Left ventricle myocardium inferior (tissue), 1 donor: Measurements from ENCODE around the gene SYVN1. TPM values are rescaled to one million over a fixed set of nuclear protein-coding genes. Genes with fewer than 3 reads are reported as not detected.

Source experiments
- DNase-seq: peaks from one replicate; pipeline ENCODE4 v3.0.0-alpha.2; 2020
- H3K27ac ChIP-seq: fragments of 200-600 bp; replicated peaks from 2 replicates; pipeline ENCODE4 v1.8.0; 2021
- H3K27me3 ChIP-seq: fragments of 200-600 bp; 2 replicates; pipeline ENCODE4 v1.8.0; 2021; ENCODE audit warnings: low read depth
- H3K36me3 ChIP-seq: fragments of 200-600 bp; 2 replicates; pipeline ENCODE4 v1.8.0; 2021
- H3K4me1 ChIP-seq: fragments of 200-600 bp; 2 replicates; pipeline ENCODE4 v1.8.0; 2021
- H3K4me3 ChIP-seq: fragments of 200-600 bp; 2 replicates; pipeline ENCODE4 v1.8.0; 2021; ENCODE audit warnings: mild to moderate bottlenecking, moderate library complexity
- H3K9me3 ChIP-seq: fragments of 200-600 bp; replicated peaks from 2 replicates; pipeline ENCODE4 v1.8.0; 2021
- intact Hi-C: fragments of 100-400 bp; cut with micrococcal nuclease; formaldehyde crosslinking; loops from one replicate; pipeline ENCODE4 v1.11.0; 2022
- total RNA-seq: library from RNA; stranded (reverse); fragmentation: NEBNext Ultra II Directional; extraction: Animal tissue kit (Norgen Biotek cat#: 25700); gene quantifications from one replicate; pipeline ENCODE4 v1.2.1, GENCODE V29; 2021
- TF ChIP-seq, protein P1 (sequence below): fragments of 200-600 bp; IDR thresholded peaks from 2 replicates; pipeline ENCODE4 v1.8.0; 2021; ENCODE audit warnings: antibody characterized with exemption, mild to moderate bottlenecking, borderline replicate concordance
- donor health status: DM: no; HTN: yes; CAD: no; lungs with severe emphysema.

The SYVN1 gene
- total RNA-seq, 1 donor from 2014 or later = 25.6 TPM

- DNase-seq = no peak
- Histone ChIP-seq H3K27me3 (no peaks in the 10 kb centered on the region), H3K27ac (no peak overlapping the region), H3K9me3 (no peaks in the 10 kb centered on the region), H3K36me3 (peaks cover 57% of the 10 kb centered on the region), H3K4me1 (peaks cover 35% of the 10 kb centered on the region), H3K4me3 (peak overlapping the region; percentile 99)
- intact Hi-C loops = no loop called here
- TF ChIP-seq, protein P1, sequence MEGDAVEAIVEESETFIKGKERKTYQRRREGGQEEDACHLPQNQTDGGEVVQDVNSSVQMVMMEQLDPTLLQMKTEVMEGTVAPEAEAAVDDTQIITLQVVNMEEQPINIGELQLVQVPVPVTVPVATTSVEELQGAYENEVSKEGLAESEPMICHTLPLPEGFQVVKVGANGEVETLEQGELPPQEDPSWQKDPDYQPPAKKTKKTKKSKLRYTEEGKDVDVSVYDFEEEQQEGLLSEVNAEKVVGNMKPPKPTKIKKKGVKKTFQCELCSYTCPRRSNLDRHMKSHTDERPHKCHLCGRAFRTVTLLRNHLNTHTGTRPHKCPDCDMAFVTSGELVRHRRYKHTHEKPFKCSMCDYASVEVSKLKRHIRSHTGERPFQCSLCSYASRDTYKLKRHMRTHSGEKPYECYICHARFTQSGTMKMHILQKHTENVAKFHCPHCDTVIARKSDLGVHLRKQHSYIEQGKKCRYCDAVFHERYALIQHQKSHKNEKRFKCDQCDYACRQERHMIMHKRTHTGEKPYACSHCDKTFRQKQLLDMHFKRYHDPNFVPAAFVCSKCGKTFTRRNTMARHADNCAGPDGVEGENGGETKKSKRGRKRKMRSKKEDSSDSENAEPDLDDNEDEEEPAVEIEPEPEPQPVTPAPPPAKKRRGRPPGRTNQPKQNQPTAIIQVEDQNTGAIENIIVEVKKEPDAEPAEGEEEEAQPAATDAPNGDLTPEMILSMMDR = no peak
These were observed 1.9 kb downstream of the SYVN1 start for GRCh38 chr11:65132238-65132987.

GRCh38 chr11:65131895-65132237 lies 2.5 kb downstream of the SYVN1 start:
- Histone ChIP-seq H3K4me3 (no peak overlapping the region), H3K27me3 (no peaks in the 10 kb centered on the region), H3K4me1 (peaks cover 35% of the 10 kb centered on the region), H3K9me3 (no peaks in the 10 kb centered on the region), H3K36me3 (peaks cover 62% of the 10 kb centered on the region), H3K27ac (no peak overlapping the region)
- DNase-seq = no peak
- TF ChIP-seq, protein P1 = no peak
- intact Hi-C loops = no loop called here

GRCh38 chr11:65131417-65131776 lies 2.9 kb downstream of the SYVN1 start:
- peaks cover 67% of the 10 kb centered on the region for H3K36me3 ChIP-seq
- no peaks in the 10 kb centered on the region for H3K9me3 ChIP-seq
- H3K4me3 ChIP-seq = no peak overlapping the region
- H3K27ac ChIP-seq = no peak overlapping the region
- intact Hi-C loops = no loop called here
- no peaks in the 10 kb centered on the region for H3K27me3 ChIP-seq
- TF ChIP-seq, protein P1 = no peak
- no peak for DNase-seq
- H3K4me1 ChIP-seq = peaks cover 35% of the 10 kb centered on the region

- TF ChIP-seq, protein P1 = no peak
- intact Hi-C loops = no loop called here
- no peaks in the 10 kb centered on the region for H3K9me3 ChIP-seq
These were observed 3.5 kb downstream of the SYVN1 start for GRCh38 chr11:65130631-65131416.

DNA sequence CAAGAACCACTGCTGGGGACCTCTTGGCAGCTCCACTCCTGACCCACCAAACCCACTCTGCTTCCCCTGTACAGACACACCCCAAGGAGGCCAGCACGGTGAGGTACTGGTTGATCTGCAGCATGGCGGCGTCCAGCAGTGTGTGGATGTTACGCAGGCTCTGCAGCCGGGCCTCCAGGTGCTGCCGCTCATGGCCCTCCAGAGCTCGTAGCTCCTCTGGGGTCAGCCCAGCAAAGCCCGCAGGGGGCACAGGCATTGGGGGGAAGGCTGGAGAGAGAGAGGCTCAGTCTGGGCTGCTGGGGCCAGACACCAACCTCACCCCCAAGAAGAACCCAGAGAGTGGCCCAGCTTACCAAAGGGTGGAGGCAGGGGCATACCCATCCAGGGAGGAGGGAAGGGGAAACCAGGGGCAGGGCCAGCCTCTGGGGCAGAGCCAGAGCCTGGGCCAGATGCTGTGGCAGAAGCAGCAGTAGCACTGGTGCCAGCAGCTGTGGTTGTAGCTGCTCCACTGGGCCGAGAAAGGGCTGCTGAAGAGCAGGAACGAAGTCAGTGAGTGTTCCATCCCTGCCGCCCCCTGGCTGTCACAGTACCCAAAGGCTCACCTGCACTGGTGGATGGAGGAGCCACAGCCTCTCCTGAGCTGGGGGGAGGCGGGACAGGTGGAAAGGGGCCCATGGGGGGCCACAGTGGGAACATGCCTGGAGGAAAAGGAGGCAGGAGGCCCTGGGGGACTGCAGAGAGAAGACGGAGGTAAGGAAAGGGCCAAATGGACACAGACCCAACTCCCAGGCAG lies 4.5 kb downstream of the SYVN1 start:
- peaks cover 23% of the 10 kb centered on the region for H3K4me1 ChIP-seq
- intact Hi-C loops = no loop called here
- H3K36me3 ChIP-seq = peaks cover 82% of the 10 kb centered on the region
- H3K27ac ChIP-seq = no peak overlapping the region
- no peak for DNase-seq
- no peak overlapping the region for H3K4me3 ChIP-seq
- TF ChIP-seq, protein P1 = no peak
- no peaks in the 10 kb centered on the region for H3K27me3 ChIP-seq
- no peaks in the 10 kb centered on the region for H3K9me3 ChIP-seq

More at GRCh38 chr11:65130631-65131416, 3.5 kb downstream of the SYVN1 start:
- Histone ChIP-seq H3K27me3 (no peaks in the 10 kb centered on the region), H3K4me3 (no peak overlapping the region), H3K4me1 (peaks cover 31% of the 10 kb centered on the region), H3K27ac (no peak overlapping the region), H3K36me3 (peaks cover 72% of the 10 kb centered on the region)
- no peak for DNase-seq
